K562 (cell line): Measurements from ENCODE around the gene FBXW7. TPM values are rescaled to one million over a fixed set of nuclear protein-coding genes. Genes with fewer than 3 reads are reported as not detected.

Source experiments
- ATAC-seq: fragments of 200-7000 bp; cut with Tn5 transposase; 3 replicates; pipeline ENCODE4 v1.9.1; 2020; ENCODE audit warnings: moderate library complexity
- BruUV-seq: library from RNA; stranded (reverse); fragments of 400-500 nt; replicated peaks from 2 replicates; lab custom pipeline; 2021; lab: Mats Ljungman, UMichigan
- CTCF ChIA-PET: fragments of 300-600 bp; formaldehyde crosslinking; extraction: SDS; loops from one replicate; lab custom pipeline; 2021; ENCODE audit warnings: low intra/inter-chr PET ratio; lab: Yijun Ruan, JAX
- POLR2A ChIA-PET: fragments of 300-600, 350-650 bp; sonication (Branson Sonifier 250); formaldehyde crosslinking; extraction: SDS; loops from one replicate; lab custom pipeline; 2021; ENCODE audit warnings: antibody characterized with exemption, inconsistent platforms; lab: Yijun Ruan, JAX
- DNase-seq, 4 experiments: peaks; one replicate each; pipeline versions ENCODE4 v3.0.0 to v3.0.0-alpha.2; 2011 to 2018; ENCODE audit warnings: low spot score in 3 of 4, mixed read lengths in 3 of 4; ENCODE audit errors: extremely low read depth in 1 of 4
- FAIRE-seq: peaks from 2 replicates; lab custom pipeline; 2011; peaks lifted over from hg19 to GRCh38; lab: Jason Lieb, UNC
- H2AFZ ChIP-seq: 2 replicates; pipeline ENCODE4 v1.6.0; 2011; ENCODE audit warnings: low read depth, low read length, control low read depth, inconsistent platforms
- H3K27ac ChIP-seq: fragments of 200-600 bp; 3 replicates; pipeline ENCODE4 v1.8.0; 2011; ENCODE audit warnings: low read depth, mild to moderate bottlenecking, control low read depth, inconsistent platforms, low read length, moderate library complexity, mixed read lengths; ENCODE audit errors: extremely low read depth
- H3K27me3 ChIP-seq, 2 experiments: fragments of 300-600 bp in 1 of 2; 2 replicates in 1 of 2; 3 replicates in 1 of 2; pipeline versions ENCODE4 v1.6.0 to v1.8.0; 2011; ENCODE audit warnings: inconsistent platforms in 2 of 2, low read length in 2 of 2, mild to moderate bottlenecking in 1 of 2, mixed read lengths in 1 of 2, moderate library complexity in 1 of 2; ENCODE audit not compliant: control insufficient read depth in 2 of 2, insufficient read depth in 2 of 2
- H3K36me3 ChIP-seq: fragments of 300-600 bp; 3 replicates; pipeline ENCODE4 v1.8.0; 2011; ENCODE audit warnings: mild to moderate bottlenecking, low read length, inconsistent platforms; ENCODE audit not compliant: control insufficient read depth, insufficient read depth
- H3K4me1 ChIP-seq, 2 experiments: fragments of 200-600 bp in 1 of 2; replicated peaks in 1 of 2; 2 replicates in 1 of 2; 3 replicates in 1 of 2; pipeline versions ENCODE4 v1.5.1 to v1.8.0; 2011; ENCODE audit warnings: inconsistent platforms in 2 of 2, low read length in 2 of 2, mild to moderate bottlenecking in 1 of 2, mixed read lengths in 1 of 2, moderate library complexity in 1 of 2; ENCODE audit not compliant: control insufficient read depth in 2 of 2, insufficient read depth in 2 of 2
- H3K4me2 ChIP-seq: 2 replicates; pipeline ENCODE4 v1.6.1; 2011; ENCODE audit warnings: low read length, control low read depth, inconsistent platforms, mixed read lengths; ENCODE audit not compliant: insufficient read depth
- H3K4me3 ChIP-seq: fragments of 200-600 bp; sonication (generic), shearing (Covaris generic); 2 replicates; pipeline ENCODE4 v1.5.1; 2016; ENCODE audit warnings: control low read depth, inconsistent platforms
- H3K79me2 ChIP-seq: fragments of 200-600 bp; 3 replicates; pipeline ENCODE4 v1.8.0; 2011; ENCODE audit warnings: low read length, inconsistent platforms; ENCODE audit not compliant: control insufficient read depth, insufficient read depth
- H3K9ac ChIP-seq, 2 experiments: 2 replicates each; pipeline versions ENCODE4 v1.6.0 to v1.6.1; 2011; ENCODE audit warnings: low read depth in 2 of 2, low read length in 2 of 2, control low read depth in 1 of 2, inconsistent platforms in 1 of 2, mild to moderate bottlenecking in 1 of 2, mixed read lengths in 1 of 2; ENCODE audit not compliant: insufficient read depth in 1 of 2
- H3K9me1 ChIP-seq: one replicate; pipeline ENCODE4 v1.6.0; 2011; ENCODE audit warnings: inconsistent platforms, mild to moderate bottlenecking, low read length, moderate library complexity; ENCODE audit not compliant: control insufficient read depth, insufficient read depth
- H3K9me3 ChIP-seq: replicated peaks from 2 replicates; pipeline ENCODE4 v1.5.1; 2011; ENCODE audit warnings: low read depth, low read length, inconsistent platforms; ENCODE audit not compliant: control insufficient read depth, insufficient read depth
- H4K20me1 ChIP-seq: replicated peaks from 2 replicates; pipeline ENCODE4 v1.6.1; 2011; ENCODE audit warnings: low read length, inconsistent platforms, mixed read lengths; ENCODE audit not compliant: control insufficient read depth, insufficient read depth
- DLX4 ChIP-seq: fragments of 250-450 bp; sonication (Bioruptor Pico); IDR thresholded peaks from 2 replicates; pipeline ENCODE4 v1.6.1; 2021; ENCODE audit warnings: mild to moderate bottlenecking
- HMG20A ChIP-seq: fragments of 450-650 bp; formaldehyde crosslinking; conservative IDR thresholded peaks from 2 replicates; pipeline ENCODE4 v1.4.0; 2020; ENCODE audit warnings: mild to moderate bottlenecking, mixed read lengths
- HNRNPLL ChIP-seq: fragments of 200-400 bp; formaldehyde crosslinking; IDR thresholded peaks from 2 replicates; pipeline ENCODE4 v1.6.1; 2017; ENCODE audit warnings: low read length, low read depth, mild to moderate bottlenecking; ENCODE audit not compliant: poor library complexity, severe bottlenecking
- ILF3 ChIP-seq: fragments of 450-650 bp; IDR thresholded peaks from 2 replicates; pipeline ENCODE4 v1.6.1; 2018; ENCODE audit warnings: antibody characterized with exemption, mild to moderate bottlenecking, moderate library complexity, borderline replicate concordance
- KAT8 ChIP-seq: fragments of 450-650 bp; IDR thresholded peaks from 2 replicates; pipeline ENCODE4 v1.6.1; 2016; ENCODE audit warnings: low read depth, mild to moderate bottlenecking
- MXD1 ChIP-seq: fragments of 250-450 bp; sonication (Bioruptor Pico); IDR thresholded peaks from 2 replicates; pipeline ENCODE4 v1.8.0; 2021; ENCODE audit warnings: borderline replicate concordance, mild to moderate bottlenecking, moderate library complexity; ENCODE audit not compliant: poor library complexity, severe bottlenecking
- NCOA2 ChIP-seq, 2 experiments: fragments of 450-650 bp; IDR thresholded peaks; 2 replicates each; pipeline ENCODE4 v1.6.1; 2018; ENCODE audit warnings: mild to moderate bottlenecking in 2 of 2, moderate library complexity in 1 of 2; ENCODE audit not compliant: partially characterized antibody in 2 of 2
- POLR2B ChIP-seq: fragments of 450-650 bp; IDR thresholded peaks from 2 replicates; pipeline ENCODE4 v1.6.1; 2018; ENCODE audit warnings: low read depth; ENCODE audit not compliant: partially characterized antibody
- RBM39 ChIP-seq: fragments of 200-400 bp; formaldehyde crosslinking; optimal IDR thresholded peaks from 2 replicates; pipeline ENCODE3; 2018; ENCODE audit warnings: low read depth, low read length
- SMAD1 ChIP-seq: fragments of 150-350 bp; IDR thresholded peaks from 2 replicates; pipeline ENCODE4 v1.6.1; 2014; ENCODE audit warnings: low read length, low read depth; ENCODE audit not compliant: partially characterized antibody
- ZBTB12 ChIP-seq: fragments of 250-450 bp; sonication (Bioruptor Pico); IDR thresholded peaks from 2 replicates; pipeline ENCODE4 v1.4.0; 2020
- ZNF146 ChIP-seq: IDR thresholded peaks from one replicate; pipeline ENCODE4 v1.6.1; 2018; ENCODE audit warnings: missing compliant biosample characterization; ENCODE audit not compliant: unreplicated experiment
- WGBS: fragments of 100-300 bp; shearing (Covaris generic); methylation state at CpG from one replicate; pipeline ENCODE4 v1.1.6; 2016; ENCODE audit warnings: low coverage, mixed read lengths; ENCODE audit not compliant: insufficient coverage; ENCODE audit errors: missing lambda C conversion rate; 5-methylcytosine and 5-hydroxymethylcytosine counted together
- in situ Hi-C: fragments of 300-500 bp; cut with MboI; formaldehyde crosslinking; loops from 4 replicates; pipeline ENCODE4 v1.15.0; 2018; ENCODE audit warnings: inconsistent platforms, mixed read lengths
- intact Hi-C: fragments of 100-400 bp; cut with micrococcal nuclease; formaldehyde crosslinking; loops from 2 replicates; pipeline ENCODE4 v1.14.2; 2022
- polyA plus RNA-seq, 8 experiments: library from polyadenylated mRNA; depleted of rRNA in 4 of 8; stranded (reverse) in 5 of 8; unstranded in 3 of 8; fragments of >200 nt; fragmentation: Nextera tagmentation in 2 of 8; fragmentation: Illumina TruSeq in 1 of 8; extraction: Ambion mirVana in 2 of 8; extraction: Trizol in 1 of 8; gene quantifications; 2 replicates each; pipeline versions ENCODE4 v1.2.1 to v1.2.3, GENCODE V29; 2011 to 2014; ENCODE audit warnings: inconsistent platforms in 1 of 8, missing spikeins in 1 of 8
- total RNA-seq, 7 experiments: library from RNA; depleted of rRNA in 6 of 7; stranded (reverse); fragments of >200 nt in 6 of 7; fragmentation: Illumina TruSeq in 2 of 7; extraction: Trizol in 2 of 7; gene quantifications; 2 replicates each; pipeline versions ENCODE4 v1.2.1 to v1.2.3, GENCODE V29; 2011 to 2021; ENCODE audit warnings: low replicate concordance in 1 of 7

The FBXW7 gene
- total and polyA plus RNA-seq, 9 of the 15 experiments (the other 6 are each of a cell fraction or from before 2014, with no cell fraction given) = 6.8 to 44.2 (median 16.4) TPM

GRCh38 chr4:152289941-152290340 is 246.0 kb downstream of the FBXW7 start:
- no peak overlapping the region for H3K4me3 ChIP-seq
- H3K9me1 ChIP-seq = no peaks in the 10 kb centered on the region
- H3K27me3 ChIP-seq = peaks cover 17 to 24% of the 10 kb centered on the region in 2 experiments; a peak in 4 of 5 replicates
- ChIA-PET POLR2A (no interaction called here), CTCF (no interaction called here)
- no peak for FAIRE-seq
- H3K4me2 ChIP-seq = no peak overlapping the region
- H3K4me1 ChIP-seq = no peaks in the 10 kb centered on the region
- in situ Hi-C loops = no loop called here
- H2AFZ ChIP-seq = no peak overlapping the region
- no peak overlapping the region for H3K9ac ChIP-seq
- no peaks in the 10 kb centered on the region for H3K9me3 ChIP-seq
- H4K20me1 ChIP-seq = no peaks in the 10 kb centered on the region
- BruUV-seq = no TSS peak
- intact Hi-C loops = no loop called here
- no peak overlapping the region for H3K27ac ChIP-seq
- TF ChIP-seq HMG20A (CRISPR knock-in tag) = no peak
- TF ChIP-seq KAT8 = no peak
- TF ChIP-seq POLR2B = no peak
- TF ChIP-seq, all 486 proteins: peak for 0
- DNase-seq (no peak), ATAC-seq (no peak)
- Histone ChIP-seq H3K36me3 (no peaks in the 10 kb centered on the region), H3K79me2 (no peaks in the 10 kb centered on the region)
- WGBS = 0% methylated on average over 4 of the region's 4 CpGs

- no peak overlapping the region for H3K9ac ChIP-seq
- BruUV-seq = no TSS peak
- no peak overlapping the region for H3K4me2 ChIP-seq
- H3K27ac ChIP-seq = no peak overlapping the region
- intact Hi-C loops = no loop called here
- H3K4me3 ChIP-seq = no peak overlapping the region
- POLR2A ChIA-PET = no interaction called here
- H3K36me3 ChIP-seq = no peaks in the 10 kb centered on the region
- no peak for DNase-seq
- no peaks in the 10 kb centered on the region for H3K4me1 ChIP-seq
- no peaks in the 10 kb centered on the region for H4K20me1 ChIP-seq
- 5% methylated on average over 3 of the region's 3 CpGs for WGBS
- in situ Hi-C loops = no loop called here
- no peak for FAIRE-seq
- CTCF ChIA-PET = no interaction called here
- H3K79me2 ChIP-seq = no peaks in the 10 kb centered on the region
- no peak for ATAC-seq
- no peaks in the 10 kb centered on the region for H3K9me3 ChIP-seq
- H3K27me3 ChIP-seq = peaks cover 17 to 22% of the 10 kb centered on the region in 2 experiments; a peak in 4 of 5 replicates
- no peak overlapping the region for H2AFZ ChIP-seq
- H3K9me1 ChIP-seq = no peaks in the 10 kb centered on the region
- TF ChIP-seq HNRNPLL (no peak), NCOA2 (IDR thresholded peaks at IDR 0.05; ENCODE audit: partially characterized antibody in 2 of 2) (no peak), ZNF146 (CRISPR knock-in tag) (no peak), SMAD1 (no peak), ILF3 (no peak), MXD1 (CRISPR knock-in tag) (no peak), ZBTB12 (no peak), RBM39 (no peak), DLX4 (no peak)
These were observed 246.4 kb downstream of the FBXW7 start for GRCh38 chr4:152289541-152289940.
